Activated CD8-positive, alpha-beta memory T cell treated with anti-CD3 and anti-CD28 coated beads for 36 hours (primary cell): ENCODE results near the gene THADA. TPM values are rescaled to one million over a fixed set of nuclear protein-coding genes. Genes with fewer than 3 reads are reported as not detected.

ENCODE experiments used
- CTCF ChIA-PET: fragments of 350-600 bp; sonication (Branson Sonifier 250); formaldehyde crosslinking; loops from one replicate; lab custom pipeline; 2021; ENCODE audit warnings: antibody characterized with exemption; lab: Charles Lee
- POLR2A ChIA-PET: fragments of 350-600 bp; sonication (Branson Sonifier 250); formaldehyde crosslinking; loops from one replicate; lab custom pipeline; 2021; ENCODE audit warnings: antibody characterized with exemption; lab: Charles Lee
- total RNA-seq, 2 experiments: library from RNA; stranded (reverse); gene quantifications; one replicate each; pipeline ENCODE4 v1.2.3, GENCODE V29; 2021

THADA gene
- total RNA-seq, 2 experiments from 2014 or later, result 52.7 to 54.2 TPM

- POLR2A ChIA-PET, result no interaction called here
- CTCF ChIA-PET, result no interaction called here
Observed at GRCh38 chr2:43230951-43231827, 364.6 kb downstream of the THADA start.

DNA sequence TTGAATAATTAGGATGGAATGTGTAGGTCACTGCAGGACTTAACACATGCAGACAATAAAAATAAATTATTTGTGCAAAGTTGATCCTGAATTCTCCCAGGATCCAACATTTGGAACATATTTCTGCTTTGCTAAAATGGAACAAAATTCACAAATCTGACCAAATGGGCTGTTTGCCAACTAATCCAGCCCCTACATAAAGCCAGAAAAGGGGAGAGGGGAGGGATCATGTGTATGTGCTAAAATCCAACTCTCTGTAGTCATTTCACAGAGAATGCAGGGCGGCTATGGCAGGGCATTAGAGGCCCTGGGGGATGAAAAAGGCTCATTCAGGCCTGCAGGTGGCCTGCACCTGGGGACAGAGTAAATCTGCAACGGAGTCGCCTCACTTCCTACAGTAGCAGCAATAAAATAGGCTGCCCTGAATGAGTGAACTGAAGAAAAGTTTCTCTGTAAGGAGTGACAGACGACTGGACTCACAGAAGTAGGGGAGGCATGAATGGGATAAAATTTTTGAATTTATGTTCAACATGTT, 365.4 kb downstream of the THADA start:
- ChIA-PET POLR2A (interaction anchor here (4.5 kb wide), 1 partner anchor 99 kb away, joined by 108 read pairs; no protein-coding TSS in a partner anchor), CTCF (interaction anchor here (1.4 to 15.1 kb wide), 5 partner anchors 81 to 283 kb away, joined by 3 to 367 read pairs (median 7); no protein-coding TSS in a partner anchor)

GRCh38 chr2:43228756-43229659, 366.8 kb downstream of the THADA start:
- CTCF ChIA-PET, result interaction anchor here (0.6 to 15.1 kb wide), 35 partner anchors 10 to 517 kb away, joined by 3 to 367 read pairs (median 3); no protein-coding TSS in a partner anchor
- POLR2A ChIA-PET, result interaction anchor here (0.6 to 7.1 kb wide), 7 partner anchors 56 to 207 kb away, joined by 3 to 108 read pairs (median 4); no protein-coding TSS in a partner anchor

DNA sequence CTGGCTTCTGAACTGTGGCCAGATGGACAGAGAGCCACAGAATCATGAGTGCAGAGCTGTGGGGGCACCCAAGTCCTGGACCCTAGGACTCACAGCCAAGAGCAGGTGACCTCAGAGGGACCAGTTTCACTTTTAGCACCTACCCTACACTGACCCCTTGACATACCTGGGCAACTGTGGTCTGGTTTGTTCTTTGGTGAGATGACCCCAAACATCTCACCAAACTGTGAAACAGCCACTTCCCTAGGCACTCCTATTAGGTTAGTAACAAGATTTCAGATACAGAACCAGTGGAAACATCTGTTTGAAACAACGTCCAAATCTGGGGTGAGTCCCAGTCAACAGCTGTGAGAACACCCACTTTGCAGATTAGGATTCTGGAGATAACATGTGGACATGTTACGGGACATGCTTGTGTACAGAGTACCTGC, 367.5 kb downstream of the THADA start:
- CTCF ChIA-PET, result interaction anchor here (1.1 to 15.1 kb wide), 15 partner anchors 11 to 397 kb away, joined by 3 to 367 read pairs (median 4); no protein-coding TSS in a partner anchor
- POLR2A ChIA-PET, result interaction anchor here (1.5 to 7.1 kb wide), 4 partner anchors 56 to 159 kb away, joined by 3 to 108 read pairs (median 28); no protein-coding TSS in a partner anchor

GRCh38 chr2:43227830-43228281, 368.0 kb downstream of the THADA start:
- CTCF ChIA-PET, result interaction anchor here (0.7 to 15.1 kb wide), 6 partner anchors 58 to 204 kb away, joined by 3 to 367 read pairs (median 5); no protein-coding TSS in a partner anchor
- POLR2A ChIA-PET, result interaction anchor here (0.6 to 7.1 kb wide), 7 partner anchors 10 to 159 kb away, joined by 3 to 108 read pairs (median 7); no protein-coding TSS in a partner anchor

DNA sequence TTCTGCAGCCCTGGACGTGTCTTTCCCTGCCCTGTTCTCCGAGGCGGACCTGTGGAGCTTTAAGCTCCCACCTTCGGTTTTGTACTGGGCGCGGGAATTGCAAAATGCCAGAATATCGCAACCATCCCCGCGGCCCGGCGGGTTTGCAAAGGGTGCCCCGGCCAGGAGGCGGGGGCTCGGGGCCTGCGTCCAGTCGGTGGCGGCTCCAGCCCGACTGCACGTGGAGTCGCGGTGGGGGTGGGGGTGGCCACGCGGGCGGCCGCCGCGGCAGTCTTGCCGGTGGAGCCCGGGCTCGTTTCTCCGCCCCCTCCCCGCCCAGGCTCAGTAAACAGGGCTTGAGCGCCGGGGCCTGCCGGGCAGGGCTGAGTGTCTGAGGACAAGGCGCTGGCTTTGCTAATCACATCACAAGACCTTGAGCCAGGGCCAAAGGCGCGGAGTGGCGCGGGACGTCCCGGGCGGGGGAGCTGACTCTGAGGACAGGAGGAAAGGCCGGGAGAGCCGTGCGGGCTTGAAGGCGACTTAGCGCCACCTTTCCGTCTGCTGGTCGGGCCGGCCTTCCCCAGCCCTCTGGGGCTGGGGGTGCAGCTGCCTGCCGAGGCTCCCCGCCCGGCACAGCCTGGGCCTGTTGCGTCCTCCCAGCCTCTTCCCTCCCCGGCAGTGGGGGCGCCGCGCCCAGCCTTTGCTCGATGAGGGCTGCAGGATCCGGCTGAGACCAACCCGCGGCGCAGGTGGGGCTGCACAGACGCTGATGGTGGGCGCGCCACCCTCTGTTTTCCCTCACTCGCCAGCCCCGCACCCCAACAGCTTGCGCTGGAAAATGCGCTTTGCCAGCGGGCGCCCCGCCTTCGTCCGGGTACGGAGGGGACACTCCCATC, 368.6 kb downstream of the THADA start:
- POLR2A ChIA-PET, result interaction anchor here (0.5 to 7.1 kb wide), 16 partner anchors 9 to 511 kb away, joined by 3 to 108 read pairs (median 5); no protein-coding TSS in a partner anchor

DNA sequence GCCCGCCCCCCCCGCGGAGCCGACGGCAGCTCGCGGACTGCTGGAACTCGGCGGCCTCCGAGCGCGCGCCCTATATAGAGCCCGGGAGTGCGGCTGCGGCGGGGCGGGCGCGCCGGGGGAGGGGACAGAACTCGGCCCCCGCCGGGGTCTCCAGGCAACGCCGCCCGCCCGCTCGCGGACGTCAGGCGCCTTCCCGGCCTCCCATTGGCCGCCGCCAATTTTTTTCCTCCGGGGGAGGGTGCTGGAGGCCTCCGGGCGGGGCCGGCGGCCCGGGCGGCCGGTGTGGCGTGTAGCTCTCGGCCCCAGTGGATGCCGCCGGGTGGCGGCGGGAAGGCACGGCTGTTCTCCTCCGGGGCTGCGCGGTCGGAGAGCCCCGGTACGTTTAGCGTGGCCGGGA, 369.3 kb downstream of the THADA start, which contains the start of gene ZFP36L2:
Gene ZFP36L2, minus strand, starts transcription at position 49 of the 397 bp plus-strand sequence. CDS start 291 bp downstream, outside the sequence.
- ChIA-PET CTCF (interaction anchor here (0.7 to 15.1 kb wide), 5 partner anchors 57 to 547 kb away, joined by 3 to 367 read pairs (median 4); partner anchors contain the start of gene DYNC2LI1), POLR2A (interaction anchor here (0.6 to 7.1 kb wide), 13 partner anchors 8 to 510 kb away, joined by 3 to 108 read pairs (median 5); no protein-coding TSS in a partner anchor)

More for the DNA sequence above, 368.6 kb downstream of the THADA start:
- CTCF ChIA-PET, result interaction anchor here (0.7 to 15.1 kb wide), 8 partner anchors 57 to 547 kb away, joined by 3 to 367 read pairs (median 4); partner anchors contain the start of gene DYNC2LI1

- POLR2A ChIA-PET, result interaction anchor here (0.6 to 8.2 kb wide), 12 partner anchors 8 to 510 kb away, joined by 3 to 129 read pairs (median 7); no protein-coding TSS in a partner anchor
- CTCF ChIA-PET, result interaction anchor here (0.7 to 15.1 kb wide), 10 partner anchors 49 to 548 kb away, joined by 3 to 367 read pairs (median 4); partner anchors contain the start of gene DYNC2LI1
Observed at GRCh38 chr2:43225788-43226557, 369.9 kb downstream of the THADA start.

DNA sequence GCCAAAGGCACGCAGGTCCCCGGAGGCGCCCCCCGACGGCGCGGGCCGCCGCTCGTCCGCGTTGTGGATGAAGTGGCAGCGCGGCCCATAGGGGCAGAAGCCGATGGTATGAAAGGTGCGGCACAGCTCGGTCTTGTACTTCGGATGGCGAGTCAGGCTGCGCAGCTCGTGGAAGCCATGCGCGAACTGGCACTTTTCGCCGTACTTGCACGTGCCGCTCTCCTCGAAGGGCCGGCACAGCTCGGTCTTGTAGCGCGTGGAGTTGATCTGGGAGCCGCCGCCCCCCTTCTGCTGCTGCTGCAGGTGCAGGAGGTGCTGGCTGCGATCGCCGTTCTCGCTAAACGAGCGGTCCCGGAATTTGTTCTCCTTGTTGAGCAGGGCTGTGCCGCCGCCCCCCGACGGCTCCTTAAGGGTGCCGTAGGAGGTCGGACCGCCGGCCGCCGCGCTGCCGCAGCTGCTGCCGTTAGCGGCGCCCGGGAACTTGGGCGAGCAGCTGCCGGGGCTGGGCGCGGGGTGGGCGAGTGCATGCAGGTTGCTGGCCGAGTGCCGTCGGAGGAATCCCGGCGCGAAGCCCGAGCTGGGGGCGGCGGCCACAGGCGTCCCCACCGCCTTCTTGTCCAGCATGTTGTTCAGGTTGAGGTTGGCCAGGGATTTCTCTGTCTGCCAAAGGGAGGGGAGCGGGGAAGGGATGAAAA, 370.6 kb downstream of the THADA start:
- ChIA-PET POLR2A (interaction anchor here (1.2 to 8.2 kb wide), 6 partner anchors 53 to 98 kb away, joined by 3 to 129 read pairs (median 12); no protein-coding TSS in a partner anchor), CTCF (interaction anchor here (1.3 to 15.1 kb wide), 7 partner anchors 48 to 372 kb away, joined by 3 to 367 read pairs (median 7); no protein-coding TSS in a partner anchor)

DNA sequence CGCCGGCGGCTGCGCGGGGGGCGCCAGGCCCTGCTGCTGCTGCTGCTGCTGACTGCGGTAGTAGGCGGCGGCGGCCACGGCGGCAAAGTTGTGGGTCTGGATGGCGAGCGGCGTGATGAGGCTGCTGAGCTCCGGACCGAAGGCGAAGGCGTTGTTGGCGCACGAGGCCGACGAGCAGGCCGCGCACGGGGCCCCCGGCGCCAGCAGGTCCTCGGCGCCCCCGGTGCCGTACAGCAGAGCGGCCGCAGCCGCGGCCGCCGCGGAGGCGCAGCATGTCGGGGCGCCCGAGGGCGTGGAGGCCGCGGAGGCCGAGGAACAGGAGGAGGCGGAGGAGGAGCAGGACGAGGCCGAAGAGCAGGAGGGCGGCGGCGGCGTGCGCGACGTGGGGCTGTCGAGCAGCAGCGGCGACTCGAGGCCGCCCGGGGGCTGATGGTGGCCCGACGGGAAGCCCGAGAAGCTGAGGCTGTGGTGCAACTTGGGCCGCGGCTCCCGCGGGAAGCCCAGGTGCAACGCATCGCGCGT, 371.2 kb downstream of the THADA start:
- ChIA-PET CTCF (interaction anchor here (1.3 to 15.1 kb wide), 8 partner anchors 47 to 373 kb away, joined by 3 to 367 read pairs (median 6); no protein-coding TSS in a partner anchor), POLR2A (interaction anchor here (1.2 to 8.2 kb wide), 6 partner anchors 52 to 97 kb away, joined by 3 to 129 read pairs (median 12); no protein-coding TSS in a partner anchor)

DNA sequence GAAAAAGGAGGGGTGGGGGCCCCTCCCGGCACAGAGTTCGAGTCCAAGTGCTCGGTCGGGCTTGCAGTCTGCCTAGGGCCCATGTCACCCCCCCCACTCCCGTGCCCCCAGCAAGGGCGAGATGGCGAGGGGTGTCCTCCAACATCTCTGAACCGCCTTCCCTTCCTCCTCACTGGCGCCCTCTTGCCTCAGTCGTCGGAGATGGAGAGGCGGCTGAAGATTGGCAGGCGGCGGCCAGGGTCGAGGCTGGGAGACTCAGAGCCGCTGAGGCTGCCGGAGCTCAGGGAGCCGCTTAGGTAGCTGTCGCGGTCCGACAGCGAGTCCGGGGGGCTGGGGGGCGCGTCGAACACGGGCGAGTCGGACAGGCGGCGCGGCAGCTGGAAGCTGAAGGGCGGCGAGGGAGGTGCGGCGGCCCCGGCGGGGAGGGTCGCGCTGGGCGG, 371.7 kb downstream of the THADA start:
- POLR2A ChIA-PET, result interaction anchor here (0.6 to 8.2 kb wide), 7 partner anchors 51 to 164 kb away, joined by 3 to 129 read pairs (median 5); no protein-coding TSS in a partner anchor
- CTCF ChIA-PET, result interaction anchor here (1.4 to 15.1 kb wide), 7 partner anchors 47 to 250 kb away, joined by 3 to 367 read pairs (median 7); no protein-coding TSS in a partner anchor

- CTCF ChIA-PET, result interaction anchor here (1.4 to 15.1 kb wide), 5 partner anchors 49 to 249 kb away, joined by 4 to 367 read pairs (median 11); no protein-coding TSS in a partner anchor
- POLR2A ChIA-PET, result interaction anchor here (0.6 to 8.2 kb wide), 5 partner anchors 31 to 164 kb away, joined by 3 to 129 read pairs (median 18); no protein-coding TSS in a partner anchor
Observed at GRCh38 chr2:43223521-43224001, 372.3 kb downstream of the THADA start.

GRCh38 chr2:43222475-43223309, 373.1 kb downstream of the THADA start:
- POLR2A ChIA-PET, result interaction anchor here (1.5 to 8.2 kb wide), 6 partner anchors 30 to 90 kb away, joined by 3 to 129 read pairs (median 12); no protein-coding TSS in a partner anchor

More at GRCh38 chr2:43222475-43223309, 373.1 kb downstream of the THADA start:
- CTCF ChIA-PET, result interaction anchor here (1.6 to 15.1 kb wide), 3 partner anchors 52 to 87 kb away, joined by 9 to 367 read pairs (median 11); no protein-coding TSS in a partner anchor
